Panc1 (cell line): ENCODE measurements around the gene KCNA3. TPM values are rescaled to one million over a fixed set of nuclear protein-coding genes. Genes with fewer than 3 reads are reported as not detected.

ENCODE experiments used
- ATAC-seq: fragments of 200-7000 bp; cut with Tn5 transposase; 2 replicates; pipeline ENCODE4 v1.9.1; 2020; ENCODE audit warnings: mild to moderate bottlenecking, moderate library complexity
- BruUV-seq: library from RNA; stranded (reverse); fragments of 400-500 nt; replicated peaks from 2 replicates; lab custom pipeline; 2021; lab: Mats Ljungman, UMichigan
- CTCF ChIA-PET: fragments of 300-600 bp; sonication (Branson Sonifier 250); formaldehyde crosslinking; loops from one replicate; lab custom pipeline; 2022; ENCODE audit warnings: antibody characterized with exemption; lab: Charles Lee
- POLR2A ChIA-PET: fragments of 300-600 bp; sonication (Branson Sonifier 250); formaldehyde crosslinking; loops from one replicate; lab custom pipeline; 2022; ENCODE audit warnings: antibody characterized with exemption; lab: Charles Lee
- DNase-seq: peaks from one replicate; pipeline ENCODE4 v3.0.0-alpha.2; 2010; ENCODE audit warnings: low read depth, low spot score
- H3K27ac ChIP-seq: 2 replicates; pipeline ENCODE4 v1.5.1; 2011; ENCODE audit warnings: mild to moderate bottlenecking, low read length, inconsistent platforms
- H3K27me3 ChIP-seq: fragments of 200-500 bp; sonication (Bioruptor generic); 2 replicates; pipeline ENCODE4 v1.6.0; 2014; ENCODE audit warnings: low read length, inconsistent platforms; ENCODE audit not compliant: control insufficient read depth, insufficient read depth
- H3K36me3 ChIP-seq: fragments of 200-500 bp; sonication (Bioruptor generic); 2 replicates; pipeline ENCODE4 v1.5.1; 2014; ENCODE audit warnings: inconsistent platforms, mild to moderate bottlenecking, low read length, moderate library complexity; ENCODE audit not compliant: control insufficient read depth, insufficient read depth
- H3K4me1 ChIP-seq: 2 replicates; pipeline ENCODE4 v1.5.1; 2011; ENCODE audit warnings: inconsistent platforms, mild to moderate bottlenecking, low read length, moderate library complexity; ENCODE audit not compliant: control insufficient read depth, insufficient read depth
- H3K4me3 ChIP-seq, 2 experiments: 2 replicates each; pipeline ENCODE4 v1.5.1; 2011 to 2012; ENCODE audit warnings: low read depth in 2 of 2, low read length in 2 of 2, mild to moderate bottlenecking in 2 of 2, inconsistent platforms in 1 of 2, moderate library complexity in 1 of 2
- H3K9me3 ChIP-seq: fragments of 200-500 bp; sonication (Bioruptor generic); 2 replicates; pipeline ENCODE4 v1.5.1; 2014; ENCODE audit warnings: low read depth, mild to moderate bottlenecking, inconsistent platforms, low read length, moderate library complexity; ENCODE audit not compliant: control insufficient read depth, insufficient read depth
- POLR2AphosphoS5 ChIP-seq: IDR thresholded peaks from 2 replicates; pipeline ENCODE4 v1.6.1; 2012; ENCODE audit warnings: mild to moderate bottlenecking, low read depth, low read length, moderate library complexity
- SIN3A ChIP-seq: IDR thresholded peaks from 2 replicates; pipeline ENCODE4 v1.6.1; 2012; ENCODE audit warnings: low read depth, mild to moderate bottlenecking, low read length, moderate library complexity, borderline replicate concordance; ENCODE audit not compliant: insufficient read depth
- TCF7L2 ChIP-seq: IDR thresholded peaks from 2 replicates; pipeline ENCODE4 v1.6.1; 2011; ENCODE audit warnings: mild to moderate bottlenecking, low read depth, low read length, inconsistent platforms
- in situ Hi-C: cut with HindIII; loops from 2 replicates; pipeline ENCODE4 v1.10.0; 2016; ENCODE audit warnings: low sequenced_read_pairs, low pct_unique_long_range_greater_than_20kb
- intact Hi-C: fragments of 100-400 bp; cut with micrococcal nuclease; formaldehyde crosslinking; loops from one replicate; pipeline ENCODE4 v1.10.0; 2022; ENCODE audit not compliant: unreplicated experiment
- total RNA-seq: library from RNA; stranded (reverse); gene quantifications from one replicate; pipeline ENCODE4 v1.2.1, GENCODE V29; 2021; ENCODE audit not compliant: unreplicated experiment
- TF ChIP-seq, protein P1 (sequence below), 2 experiments: IDR thresholded peaks; 2 replicates each; pipeline ENCODE4 v1.6.1; 2011 to 2012; ENCODE audit warnings: low read depth in 2 of 2, control low read depth in 1 of 2, low read length in 1 of 2, mild to moderate bottlenecking in 1 of 2, moderate library complexity in 1 of 2; ENCODE audit not compliant: insufficient read depth in 1 of 2
- TF ChIP-seq, protein P2 (sequence below): fragments of 450-650 bp; IDR thresholded peaks from 2 replicates; pipeline ENCODE4 v1.5.1; 2017; ENCODE audit warnings: mild to moderate bottlenecking

KCNA3 gene
- total RNA-seq, 1 experiment from 2014 or later: not detected

DNA sequence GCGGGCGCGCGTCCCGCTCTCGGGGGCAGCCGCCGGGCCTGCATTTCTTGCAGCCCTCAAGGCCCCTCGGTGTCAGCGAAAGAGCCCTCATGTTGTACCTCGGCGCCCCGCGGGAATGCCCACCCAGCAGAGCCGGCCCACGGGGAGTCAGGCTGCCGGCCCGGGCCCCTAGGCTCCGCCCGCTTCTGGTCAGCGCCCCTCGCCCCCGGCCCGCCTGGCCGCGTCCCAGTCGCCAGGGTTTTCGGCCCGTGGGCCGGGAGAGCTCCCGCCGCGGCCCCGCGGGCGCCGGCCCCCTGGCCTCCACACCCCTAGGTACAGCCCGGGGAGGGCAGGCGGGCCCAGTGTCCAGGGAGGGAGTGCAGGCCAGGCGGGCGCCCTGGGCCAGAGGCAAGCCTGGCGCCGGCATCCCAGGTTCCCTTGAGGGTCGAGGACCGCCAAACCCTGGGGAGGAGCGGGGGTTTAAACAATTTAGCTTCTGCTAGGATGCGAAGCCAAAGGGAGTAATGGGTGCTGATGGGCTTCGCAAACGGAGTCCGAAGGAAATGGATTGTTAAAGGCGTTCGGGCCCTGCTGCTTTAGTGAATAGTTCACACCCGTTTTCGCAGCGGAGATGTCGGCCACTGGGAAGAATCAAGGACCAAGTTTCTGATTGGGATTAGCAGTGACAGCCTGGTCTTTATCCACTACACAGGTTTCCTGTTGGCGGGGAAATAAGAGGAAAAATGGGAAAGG is 486 bp upstream of the KCNA3 start:
- no peaks in the 10 kb centered on the region for H3K27me3 ChIP-seq

DNA sequence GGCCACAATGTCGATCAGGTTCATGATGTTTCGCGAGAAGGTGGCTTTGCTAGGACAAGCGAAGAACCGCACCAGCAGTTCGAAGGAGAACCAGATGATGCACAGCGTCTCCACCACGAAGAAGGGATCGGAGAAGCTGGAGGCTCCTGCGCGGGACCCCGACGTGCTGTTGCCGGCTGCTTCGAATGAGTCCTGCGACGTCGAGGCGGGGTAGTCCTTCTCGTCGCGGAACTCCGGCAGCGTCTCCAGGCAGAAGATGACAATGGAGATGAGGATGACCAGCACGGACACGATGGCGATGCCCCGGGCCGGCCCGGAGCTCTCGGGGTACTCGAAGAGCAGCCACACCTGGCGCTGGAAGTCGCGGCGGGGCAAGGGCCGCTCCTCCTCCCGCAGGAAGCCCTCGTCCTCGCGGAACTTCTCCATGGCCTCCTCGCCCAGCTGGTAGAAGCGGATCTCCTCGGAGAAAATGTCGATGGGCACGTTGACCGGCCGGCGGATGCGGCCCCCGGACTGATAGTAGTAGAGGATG is 869 bp downstream of the KCNA3 start:
- no peak overlapping the region for H3K4me3 ChIP-seq
- DNase-seq (no peak), ATAC-seq (no peak)
- intact Hi-C loops (no loop called here), in situ Hi-C loops (no loop called here)
- no peaks in the 10 kb centered on the region for H3K4me1 ChIP-seq
- H3K27me3 ChIP-seq: no peaks in the 10 kb centered on the region
- no peak overlapping the region for H3K27ac ChIP-seq
- CTCF ChIA-PET: no interaction called here
- no peaks in the 10 kb centered on the region for H3K36me3 ChIP-seq
- BruUV-seq: no TSS peak
- no peaks in the 10 kb centered on the region for H3K9me3 ChIP-seq
- TF ChIP-seq POLR2AphosphoS5: no peak
- TF ChIP-seq TCF7L2: no peak
- TF ChIP-seq, protein P1, sequence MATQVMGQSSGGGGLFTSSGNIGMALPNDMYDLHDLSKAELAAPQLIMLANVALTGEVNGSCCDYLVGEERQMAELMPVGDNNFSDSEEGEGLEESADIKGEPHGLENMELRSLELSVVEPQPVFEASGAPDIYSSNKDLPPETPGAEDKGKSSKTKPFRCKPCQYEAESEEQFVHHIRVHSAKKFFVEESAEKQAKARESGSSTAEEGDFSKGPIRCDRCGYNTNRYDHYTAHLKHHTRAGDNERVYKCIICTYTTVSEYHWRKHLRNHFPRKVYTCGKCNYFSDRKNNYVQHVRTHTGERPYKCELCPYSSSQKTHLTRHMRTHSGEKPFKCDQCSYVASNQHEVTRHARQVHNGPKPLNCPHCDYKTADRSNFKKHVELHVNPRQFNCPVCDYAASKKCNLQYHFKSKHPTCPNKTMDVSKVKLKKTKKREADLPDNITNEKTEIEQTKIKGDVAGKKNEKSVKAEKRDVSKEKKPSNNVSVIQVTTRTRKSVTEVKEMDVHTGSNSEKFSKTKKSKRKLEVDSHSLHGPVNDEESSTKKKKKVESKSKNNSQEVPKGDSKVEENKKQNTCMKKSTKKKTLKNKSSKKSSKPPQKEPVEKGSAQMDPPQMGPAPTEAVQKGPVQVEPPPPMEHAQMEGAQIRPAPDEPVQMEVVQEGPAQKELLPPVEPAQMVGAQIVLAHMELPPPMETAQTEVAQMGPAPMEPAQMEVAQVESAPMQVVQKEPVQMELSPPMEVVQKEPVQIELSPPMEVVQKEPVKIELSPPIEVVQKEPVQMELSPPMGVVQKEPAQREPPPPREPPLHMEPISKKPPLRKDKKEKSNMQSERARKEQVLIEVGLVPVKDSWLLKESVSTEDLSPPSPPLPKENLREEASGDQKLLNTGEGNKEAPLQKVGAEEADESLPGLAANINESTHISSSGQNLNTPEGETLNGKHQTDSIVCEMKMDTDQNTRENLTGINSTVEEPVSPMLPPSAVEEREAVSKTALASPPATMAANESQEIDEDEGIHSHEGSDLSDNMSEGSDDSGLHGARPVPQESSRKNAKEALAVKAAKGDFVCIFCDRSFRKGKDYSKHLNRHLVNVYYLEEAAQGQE (IDR thresholded peaks at IDR 0.05; ENCODE audit: insufficient read depth in 1 of 2, low read depth in 2 of 2, low read length in 1 of 2): no peak
- TF ChIP-seq SIN3A: no peak
- TF ChIP-seq, protein P2, sequence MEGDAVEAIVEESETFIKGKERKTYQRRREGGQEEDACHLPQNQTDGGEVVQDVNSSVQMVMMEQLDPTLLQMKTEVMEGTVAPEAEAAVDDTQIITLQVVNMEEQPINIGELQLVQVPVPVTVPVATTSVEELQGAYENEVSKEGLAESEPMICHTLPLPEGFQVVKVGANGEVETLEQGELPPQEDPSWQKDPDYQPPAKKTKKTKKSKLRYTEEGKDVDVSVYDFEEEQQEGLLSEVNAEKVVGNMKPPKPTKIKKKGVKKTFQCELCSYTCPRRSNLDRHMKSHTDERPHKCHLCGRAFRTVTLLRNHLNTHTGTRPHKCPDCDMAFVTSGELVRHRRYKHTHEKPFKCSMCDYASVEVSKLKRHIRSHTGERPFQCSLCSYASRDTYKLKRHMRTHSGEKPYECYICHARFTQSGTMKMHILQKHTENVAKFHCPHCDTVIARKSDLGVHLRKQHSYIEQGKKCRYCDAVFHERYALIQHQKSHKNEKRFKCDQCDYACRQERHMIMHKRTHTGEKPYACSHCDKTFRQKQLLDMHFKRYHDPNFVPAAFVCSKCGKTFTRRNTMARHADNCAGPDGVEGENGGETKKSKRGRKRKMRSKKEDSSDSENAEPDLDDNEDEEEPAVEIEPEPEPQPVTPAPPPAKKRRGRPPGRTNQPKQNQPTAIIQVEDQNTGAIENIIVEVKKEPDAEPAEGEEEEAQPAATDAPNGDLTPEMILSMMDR: no peak
- POLR2A ChIA-PET: no interaction called here

More for the DNA sequence above, 486 bp upstream of the KCNA3 start:
- H3K36me3 ChIP-seq: no peaks in the 10 kb centered on the region
- no peaks in the 10 kb centered on the region for H3K9me3 ChIP-seq
- CTCF ChIA-PET: no interaction called here
- BruUV-seq: no TSS peak
- POLR2A ChIA-PET: no interaction called here
- H3K27ac ChIP-seq: no peak overlapping the region
- intact Hi-C loops (no loop called here), in situ Hi-C loops (no loop called here)
- no peak overlapping the region for H3K4me3 ChIP-seq
- TF ChIP-seq POLR2AphosphoS5: no peak
- TF ChIP-seq SIN3A: no peak
- DNase-seq (no peak), ATAC-seq (no peak)
- H3K4me1 ChIP-seq: no peaks in the 10 kb centered on the region

DNA sequence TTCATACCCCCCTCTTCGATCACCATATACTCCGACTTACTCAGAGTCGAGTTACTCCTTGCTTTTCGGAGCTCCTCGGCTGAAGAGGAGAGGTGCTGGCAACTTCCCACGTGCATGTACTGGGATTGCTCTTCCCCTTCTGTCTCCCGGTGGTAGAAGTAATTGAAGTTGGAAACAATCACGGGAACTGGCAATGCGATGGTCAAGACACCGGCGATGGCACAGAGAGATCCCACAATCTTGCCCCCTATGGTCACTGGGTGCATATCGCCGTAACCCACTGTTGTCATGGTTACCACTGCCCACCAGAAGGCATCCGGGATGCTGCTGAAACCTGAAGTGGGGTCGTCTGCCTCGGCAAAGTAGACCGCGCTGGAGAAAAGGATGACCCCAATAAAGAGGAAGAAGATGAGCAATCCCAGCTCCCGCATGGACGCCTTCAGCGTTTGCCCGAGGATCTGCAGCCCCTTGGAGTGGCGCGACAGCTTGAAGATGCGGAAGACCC is 1.5 kb downstream of the KCNA3 start:
- Histone ChIP-seq H3K36me3 (no peaks in the 10 kb centered on the region), H3K4me1 (no peaks in the 10 kb centered on the region), H3K27me3 (no peaks in the 10 kb centered on the region), H3K27ac (no peak overlapping the region), H3K4me3 (no peak overlapping the region), H3K9me3 (no peaks in the 10 kb centered on the region)
- ATAC-seq (no peak), DNase-seq (no peak)
- intact Hi-C loops: no loop called here
- in situ Hi-C loops: no loop called here
- ChIA-PET POLR2A (no interaction called here), CTCF (no interaction called here)
- BruUV-seq: no TSS peak
- no peak for TF ChIP-seq TCF7L2
- TF ChIP-seq, protein P1 (IDR thresholded peaks at IDR 0.05; ENCODE audit: insufficient read depth in 1 of 2, low read depth in 2 of 2, low read length in 1 of 2): no peak
- TF ChIP-seq, protein P2: no peak
- TF ChIP-seq SIN3A: no peak
- no peak for TF ChIP-seq POLR2AphosphoS5
